HUES48 (cell line): ENCODE measurements around the gene LHPP.

Source experiments
- H3K27ac ChIP-seq: one replicate; pipeline ENCODE4 v1.7.0; 2013; ENCODE audit warnings: low read depth, low read length, inconsistent platforms
- H3K27me3 ChIP-seq: 2 replicates; pipeline ENCODE4 v1.6.1; 2013; ENCODE audit warnings: mild to moderate bottlenecking, low read length; ENCODE audit not compliant: control insufficient read depth, insufficient read depth
- H3K36me3 ChIP-seq: 2 replicates; pipeline ENCODE4 v1.6.1; 2013; ENCODE audit warnings: low read length; ENCODE audit not compliant: control insufficient read depth, insufficient read depth
- H3K4me1 ChIP-seq: 2 replicates; pipeline ENCODE4 v1.6.1; 2013; ENCODE audit warnings: mild to moderate bottlenecking, low read length; ENCODE audit not compliant: control insufficient read depth, insufficient read depth
- H3K4me3 ChIP-seq: 2 replicates; pipeline ENCODE4 v1.5.1; 2013; ENCODE audit warnings: mild to moderate bottlenecking, low read depth, low read length
- H3K9ac ChIP-seq: 2 replicates; pipeline ENCODE4 v1.6.1; 2013; ENCODE audit warnings: mild to moderate bottlenecking, low read depth, low read length, moderate library complexity
- H3K9me3 ChIP-seq: 2 replicates; pipeline ENCODE4 v1.6.1; 2013; ENCODE audit warnings: low read length; ENCODE audit not compliant: control insufficient read depth, insufficient read depth

The LHPP gene

DNA sequence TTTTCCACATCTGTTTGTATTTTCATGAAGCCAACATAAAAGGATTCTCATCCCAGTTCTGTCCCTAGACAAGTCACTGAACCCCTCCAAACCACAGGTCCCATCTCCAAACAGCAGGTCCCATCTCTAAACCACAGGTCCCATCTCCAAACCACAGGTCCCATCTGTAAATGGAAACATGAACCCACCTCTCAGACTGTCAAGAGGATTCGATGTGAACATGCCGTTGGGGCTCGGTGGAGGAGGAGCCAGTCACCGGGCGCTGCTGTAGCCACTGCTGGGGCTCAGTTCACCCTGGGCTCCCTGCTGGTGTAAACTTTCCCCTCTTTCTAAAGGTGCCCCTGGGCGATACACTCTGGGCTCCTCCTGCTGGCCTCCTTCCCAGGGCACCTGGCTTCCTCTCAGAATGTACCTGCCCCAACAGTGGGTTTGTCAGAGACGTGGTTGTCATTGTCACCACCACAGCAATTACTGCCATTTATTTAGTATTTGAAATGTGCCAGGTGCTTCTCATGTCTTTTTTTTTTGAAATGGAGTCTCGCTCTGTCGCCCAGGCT lies 13.0 kb downstream of the LHPP start:
- Histone ChIP-seq H3K27me3 (no peaks in the 10 kb centered on the region), H3K4me3 (no peak overlapping the region), H3K4me1 (peaks cover 23% of the 10 kb centered on the region), H3K9ac (no peak overlapping the region), H3K36me3 (no peaks in the 10 kb centered on the region), H3K27ac (no peak overlapping the region), H3K9me3 (no peaks in the 10 kb centered on the region)

DNA sequence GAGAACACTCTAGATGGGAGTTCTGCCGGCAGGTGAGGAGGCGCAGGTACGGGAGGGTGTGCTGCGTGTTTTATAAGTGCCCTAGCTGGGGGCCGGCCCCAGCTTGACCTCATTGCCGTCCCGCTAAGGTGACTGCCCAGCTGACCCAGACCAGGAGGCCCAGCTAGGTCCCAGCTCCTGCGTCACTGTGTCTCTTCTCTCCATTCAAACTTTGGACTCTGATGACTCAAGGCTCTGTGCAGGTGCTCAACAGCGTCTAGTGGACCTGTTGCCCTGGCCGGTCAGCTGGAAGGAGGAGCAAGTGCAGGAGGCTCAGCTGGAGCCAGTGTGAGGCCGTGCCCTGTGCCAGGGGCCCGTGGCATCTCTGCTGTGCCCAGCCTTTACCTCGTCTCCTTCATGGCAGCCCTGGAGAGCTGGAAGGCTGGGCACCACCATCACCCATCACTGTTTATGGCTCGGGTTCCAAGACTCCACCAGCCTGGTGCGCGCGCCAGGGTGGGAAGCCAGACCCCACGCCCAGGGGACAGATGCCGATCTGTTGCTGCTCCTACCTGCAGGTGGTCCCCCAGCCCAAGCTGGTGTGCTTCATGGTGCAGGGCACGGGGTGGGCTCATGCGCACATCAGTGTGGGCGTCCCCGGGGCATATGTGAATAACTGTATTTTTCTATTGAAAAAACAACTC lies 14.6 kb downstream of the LHPP start:
- Histone ChIP-seq H3K36me3 (no peaks in the 10 kb centered on the region), H3K9ac (no peak overlapping the region), H3K4me1 (peaks cover 19% of the 10 kb centered on the region), H3K27me3 (no peaks in the 10 kb centered on the region), H3K9me3 (no peaks in the 10 kb centered on the region), H3K4me3 (no peak overlapping the region), H3K27ac (no peak overlapping the region)

DNA sequence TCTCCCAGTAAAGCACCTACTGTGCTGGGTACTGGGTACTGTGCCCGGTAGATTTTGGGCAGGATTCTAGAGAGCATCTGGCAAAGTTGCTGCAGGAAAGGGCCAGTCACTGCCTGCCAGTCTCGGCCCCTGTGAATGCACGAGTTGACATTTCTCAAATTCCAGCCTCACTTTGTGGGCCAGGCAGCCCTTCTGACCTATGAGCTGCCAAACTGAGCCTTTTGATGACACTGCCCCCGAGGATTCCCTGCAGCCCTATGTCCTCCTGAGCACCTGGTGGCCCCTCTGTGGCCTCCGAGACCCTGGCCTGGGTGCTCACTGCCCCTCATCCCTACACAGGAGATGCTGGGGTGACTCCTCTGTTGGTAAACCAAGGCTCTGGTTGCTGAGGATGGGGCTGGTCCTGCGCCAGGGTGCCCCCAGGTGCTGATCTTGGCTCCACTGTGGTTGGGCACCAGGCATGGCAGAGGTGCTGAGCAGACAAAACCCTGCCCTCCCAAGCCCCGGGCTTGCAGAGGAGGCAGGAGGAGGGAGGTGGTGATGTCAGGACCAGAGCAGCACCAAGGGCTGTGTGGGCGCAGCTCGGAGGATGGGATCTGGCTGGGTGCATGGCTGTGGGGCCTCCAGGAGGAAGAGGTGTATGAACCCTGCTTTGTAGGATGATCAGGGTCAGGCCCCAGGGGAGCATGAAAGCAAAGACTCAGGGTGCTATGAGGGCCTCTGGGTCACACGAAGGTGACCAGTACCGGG lies 16.2 kb downstream of the LHPP start:
- no peak overlapping the region for H3K4me3 ChIP-seq
- no peak overlapping the region for H3K27ac ChIP-seq
- no peak overlapping the region for H3K9ac ChIP-seq
- H3K27me3 ChIP-seq = no peaks in the 10 kb centered on the region
- no peaks in the 10 kb centered on the region for H3K36me3 ChIP-seq
- peaks cover 26% of the 10 kb centered on the region for H3K4me1 ChIP-seq
- no peaks in the 10 kb centered on the region for H3K9me3 ChIP-seq

DNA sequence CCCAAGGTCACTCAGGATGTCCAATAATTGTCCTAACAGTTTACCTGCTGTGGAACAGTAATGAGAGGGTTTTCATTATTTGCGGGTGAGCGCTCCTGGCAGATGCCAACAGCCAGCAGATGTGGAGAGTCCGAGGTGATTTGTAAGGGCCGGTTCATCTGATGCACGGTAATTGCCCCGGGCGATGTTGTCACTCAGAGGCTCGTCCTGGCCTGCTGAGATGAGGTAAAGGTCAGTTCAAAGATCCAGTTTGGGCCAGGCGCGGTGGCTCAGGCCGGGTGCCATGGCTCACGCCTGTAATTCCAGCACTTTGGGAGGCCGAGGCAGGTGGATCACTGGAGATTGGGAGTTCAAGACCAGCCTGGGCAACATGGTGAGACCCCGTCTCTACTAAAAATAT lies 16.9 kb downstream of the LHPP start:
- H3K4me3 ChIP-seq = no peak overlapping the region
- H3K27me3 ChIP-seq = no peaks in the 10 kb centered on the region
- no peak overlapping the region for H3K27ac ChIP-seq
- peaks cover 26% of the 10 kb centered on the region for H3K4me1 ChIP-seq
- no peaks in the 10 kb centered on the region for H3K9me3 ChIP-seq
- no peaks in the 10 kb centered on the region for H3K36me3 ChIP-seq
- H3K9ac ChIP-seq = no peak overlapping the region

DNA sequence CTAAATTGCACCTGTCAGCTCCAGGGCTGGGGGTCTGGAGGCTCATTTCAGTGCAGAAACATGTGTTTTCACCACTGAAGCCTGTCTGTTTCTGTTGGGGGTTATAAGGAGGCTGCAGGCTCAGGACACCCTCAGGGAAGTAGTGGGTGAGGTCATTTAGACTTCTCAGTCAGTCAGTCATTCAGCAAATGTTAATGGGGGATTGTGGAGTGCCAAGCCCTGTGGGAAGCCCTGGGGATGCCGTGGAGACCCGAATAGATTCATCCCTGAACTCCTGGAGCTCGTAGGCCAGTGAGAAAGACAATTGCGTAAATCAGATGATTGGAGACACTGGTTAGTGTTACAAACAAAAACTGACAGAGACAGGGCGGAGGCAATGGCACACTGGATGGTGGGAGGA lies 19.2 kb downstream of the LHPP start:
- Histone ChIP-seq H3K27ac (no peak overlapping the region), H3K27me3 (no peaks in the 10 kb centered on the region), H3K36me3 (no peaks in the 10 kb centered on the region), H3K9ac (no peak overlapping the region), H3K4me1 (peaks cover 20% of the 10 kb centered on the region), H3K4me3 (no peak overlapping the region), H3K9me3 (no peaks in the 10 kb centered on the region)

DNA sequence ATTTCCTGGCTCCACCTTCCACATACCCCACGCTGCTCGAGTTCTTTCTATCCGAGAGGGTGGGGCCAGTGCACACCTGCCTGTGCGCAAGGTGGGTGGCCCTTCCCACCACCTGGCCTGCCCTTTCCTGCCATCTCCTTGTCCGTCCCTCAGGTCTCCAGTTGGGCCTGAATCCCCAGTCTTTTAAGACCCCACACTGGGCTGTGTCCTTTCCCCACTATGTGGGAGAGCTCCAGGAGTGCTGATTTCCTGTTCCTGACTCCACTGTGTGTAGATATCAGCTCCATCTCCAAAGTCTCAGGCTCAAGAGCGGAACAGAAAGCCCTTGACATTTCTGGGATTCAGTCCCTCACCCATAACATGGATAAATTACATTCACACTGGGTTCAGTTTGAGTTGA lies 20.1 kb downstream of the LHPP start:
- H3K4me1 ChIP-seq = peaks cover 20% of the 10 kb centered on the region
- H3K4me3 ChIP-seq = no peak overlapping the region
- H3K9me3 ChIP-seq = no peaks in the 10 kb centered on the region
- H3K27me3 ChIP-seq = no peaks in the 10 kb centered on the region
- no peak overlapping the region for H3K9ac ChIP-seq
- H3K36me3 ChIP-seq = no peaks in the 10 kb centered on the region
- H3K27ac ChIP-seq = no peak overlapping the region

DNA sequence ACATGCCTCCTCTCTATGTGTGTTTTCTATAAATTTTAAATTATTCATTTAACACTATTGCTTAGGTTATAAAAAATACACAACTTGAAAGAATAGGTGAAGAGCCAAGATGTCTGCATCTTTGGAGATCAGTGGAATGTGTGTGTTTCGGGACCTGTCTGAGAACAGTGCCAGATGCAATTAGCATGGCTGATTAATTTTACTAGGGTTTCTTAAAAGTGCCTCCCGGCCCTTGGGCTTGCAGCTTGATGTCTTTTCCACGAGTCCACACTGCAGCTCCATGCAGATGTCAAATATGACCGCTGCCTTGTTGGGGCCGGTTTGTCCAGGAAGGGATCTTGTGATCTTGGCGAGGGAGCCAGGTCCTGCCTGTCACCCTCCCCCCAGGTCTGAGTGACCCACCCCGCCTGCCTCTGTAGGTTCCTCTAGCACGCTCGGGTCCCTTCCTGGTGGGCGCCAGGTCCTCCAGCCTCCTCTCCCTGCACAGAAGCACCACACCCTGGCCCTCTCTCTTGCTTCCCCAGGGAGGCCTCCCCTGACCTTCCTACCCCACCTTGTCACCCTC lies 20.7 kb downstream of the LHPP start:
- Histone ChIP-seq H3K27me3 (no peaks in the 10 kb centered on the region), H3K36me3 (no peaks in the 10 kb centered on the region), H3K4me1 (peaks cover 19% of the 10 kb centered on the region), H3K27ac (no peak overlapping the region), H3K9ac (no peak overlapping the region), H3K4me3 (no peak overlapping the region), H3K9me3 (no peaks in the 10 kb centered on the region)

DNA sequence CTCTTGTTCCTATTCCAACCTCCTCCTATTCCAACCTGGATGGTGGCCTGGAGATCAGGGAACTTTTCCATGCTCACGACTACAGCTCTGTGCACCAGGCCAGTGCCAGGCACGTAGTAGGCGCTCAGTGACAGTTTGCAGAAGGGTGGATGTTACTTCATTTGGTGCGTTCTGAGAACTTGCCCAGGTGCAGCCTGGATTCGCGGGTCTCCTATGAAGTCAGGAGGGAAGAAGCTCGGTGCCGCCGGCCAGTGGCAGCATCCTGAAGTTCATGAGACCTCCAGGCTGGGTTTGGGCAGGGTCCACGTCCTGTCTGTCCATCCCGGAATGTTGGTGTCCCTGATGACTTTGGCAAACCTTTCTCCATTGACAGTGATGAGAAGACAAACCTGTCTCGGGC lies 21.3 kb downstream of the LHPP start:
- H3K4me3 ChIP-seq = no peak overlapping the region
- peaks cover 17% of the 10 kb centered on the region for H3K4me1 ChIP-seq
- no peak overlapping the region for H3K27ac ChIP-seq
- no peaks in the 10 kb centered on the region for H3K9me3 ChIP-seq
- no peak overlapping the region for H3K9ac ChIP-seq
- H3K36me3 ChIP-seq = no peaks in the 10 kb centered on the region
- H3K27me3 ChIP-seq = no peaks in the 10 kb centered on the region

DNA sequence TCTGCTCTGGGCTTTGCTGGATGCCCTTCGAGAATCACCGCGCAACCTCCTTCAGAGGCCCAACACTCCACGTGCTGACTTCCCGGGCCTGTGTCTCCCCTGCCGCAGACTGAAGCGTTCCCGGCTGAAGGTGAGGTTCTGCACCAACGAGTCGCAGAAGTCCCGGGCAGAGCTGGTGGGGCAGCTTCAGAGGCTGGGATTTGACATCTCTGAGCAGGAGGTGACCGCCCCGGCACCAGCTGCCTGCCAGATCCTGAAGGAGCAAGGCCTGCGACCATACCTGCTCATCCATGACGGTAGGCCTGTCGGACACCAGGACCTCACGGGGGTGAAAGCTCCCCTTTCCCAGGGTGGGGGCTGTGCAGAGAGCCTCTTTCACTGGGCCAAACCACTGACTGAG lies 22.4 kb downstream of the LHPP start:
- no peak overlapping the region for H3K9ac ChIP-seq
- H3K36me3 ChIP-seq = peaks cover 7% of the 10 kb centered on the region; the same call in 1 of the 2 replicates
- no peaks in the 10 kb centered on the region for H3K9me3 ChIP-seq
- no peaks in the 10 kb centered on the region for H3K27me3 ChIP-seq
- no peak overlapping the region for H3K4me3 ChIP-seq
- H3K27ac ChIP-seq = no peak overlapping the region
- peaks cover 17% of the 10 kb centered on the region for H3K4me1 ChIP-seq

DNA sequence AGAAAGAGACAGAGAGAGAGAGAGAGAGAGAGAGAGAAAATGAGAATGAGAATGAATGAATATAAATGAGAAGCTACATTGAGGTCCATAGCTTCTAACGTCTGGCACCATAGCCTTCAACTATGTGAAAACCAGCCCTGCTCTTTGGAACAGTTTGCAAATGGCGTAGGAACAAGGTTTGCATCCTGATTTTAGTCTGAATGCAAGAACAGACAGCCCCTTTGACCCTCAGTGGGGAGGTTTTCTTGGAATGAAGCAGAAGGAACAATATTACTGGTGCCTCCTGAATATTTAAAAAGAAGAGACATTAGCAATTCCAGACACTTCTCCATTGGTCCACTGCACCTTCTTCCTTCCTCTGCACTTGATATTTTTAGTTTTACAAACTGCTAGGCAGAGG lies 23.0 kb downstream of the LHPP start:
- H3K4me1 ChIP-seq = peaks cover 17% of the 10 kb centered on the region
- H3K27ac ChIP-seq = no peak overlapping the region
- no peaks in the 10 kb centered on the region for H3K27me3 ChIP-seq
- no peaks in the 10 kb centered on the region for H3K9me3 ChIP-seq
- H3K36me3 ChIP-seq = peaks cover 7% of the 10 kb centered on the region; the same call in 1 of the 2 replicates
- H3K4me3 ChIP-seq = no peak overlapping the region
- no peak overlapping the region for H3K9ac ChIP-seq

DNA sequence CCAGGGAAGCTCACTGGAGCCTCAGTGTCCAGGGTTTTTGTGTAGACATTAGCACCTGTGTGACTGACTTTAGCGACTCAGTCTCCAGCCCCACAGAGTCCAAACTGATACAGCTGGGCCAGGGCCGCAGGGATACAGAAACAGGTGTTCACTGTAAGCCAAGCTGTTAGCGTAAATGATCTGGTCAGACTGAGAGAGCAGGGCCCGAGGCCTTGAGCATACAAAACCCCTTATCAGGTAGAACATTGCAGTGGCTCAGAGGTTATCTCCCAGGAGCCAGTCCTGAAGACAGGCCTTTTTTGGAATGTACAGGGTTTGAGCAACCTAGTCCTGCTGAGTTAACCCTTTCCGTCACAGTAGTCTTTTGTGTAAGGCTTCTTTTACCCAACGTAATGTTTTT lies 25.0 kb downstream of the LHPP start:
- H3K27ac ChIP-seq = no peak overlapping the region

More for the DNA sequence above, 25.0 kb downstream of the LHPP start:
- H3K27me3 ChIP-seq = no peaks in the 10 kb centered on the region
- no peak overlapping the region for H3K9ac ChIP-seq
- no peak overlapping the region for H3K4me3 ChIP-seq
- H3K4me1 ChIP-seq = peaks cover 5% of the 10 kb centered on the region
- H3K36me3 ChIP-seq = peaks cover 17% of the 10 kb centered on the region; the same call in 1 of the 2 replicates
- no peaks in the 10 kb centered on the region for H3K9me3 ChIP-seq
